H7 (cell line): ENCODE data around the gene DNTT. TPM values are rescaled to one million over a fixed set of nuclear protein-coding genes. Genes with fewer than 3 reads are reported as not detected.
A peak's percentile ranks its signal among the peaks of the same experiment; 100 is the strongest.

ENCODE experiments used
- DNase-seq: peaks from one replicate; pipeline ENCODE4 v3.0.0; 2012
- H3K27me3 ChIP-seq: 2 replicates; pipeline ENCODE4 v1.6.0; 2011; ENCODE audit warnings: mild to moderate bottlenecking, low read length; ENCODE audit not compliant: control insufficient read depth, insufficient read depth
- H3K36me3 ChIP-seq: replicated peaks from 2 replicates; pipeline ENCODE4 v1.5.1; 2011; ENCODE audit warnings: low read length; ENCODE audit not compliant: control insufficient read depth, insufficient read depth
- H3K4me3 ChIP-seq: 2 replicates; pipeline ENCODE4 v1.5.1; 2011; ENCODE audit warnings: low read depth, mild to moderate bottlenecking, control low read depth, low read length, moderate library complexity; ENCODE audit not compliant: insufficient read depth
- total RNA-seq: library from RNA; depleted of rRNA; stranded (reverse); fragments of >200 nt; shearing (Covaris generic); gene quantifications from 2 replicates; pipeline ENCODE4 v1.2.3, GENCODE V29; 2014

DNTT gene
- total RNA-seq, 1 experiment from 2014 or later: not detected

DNA sequence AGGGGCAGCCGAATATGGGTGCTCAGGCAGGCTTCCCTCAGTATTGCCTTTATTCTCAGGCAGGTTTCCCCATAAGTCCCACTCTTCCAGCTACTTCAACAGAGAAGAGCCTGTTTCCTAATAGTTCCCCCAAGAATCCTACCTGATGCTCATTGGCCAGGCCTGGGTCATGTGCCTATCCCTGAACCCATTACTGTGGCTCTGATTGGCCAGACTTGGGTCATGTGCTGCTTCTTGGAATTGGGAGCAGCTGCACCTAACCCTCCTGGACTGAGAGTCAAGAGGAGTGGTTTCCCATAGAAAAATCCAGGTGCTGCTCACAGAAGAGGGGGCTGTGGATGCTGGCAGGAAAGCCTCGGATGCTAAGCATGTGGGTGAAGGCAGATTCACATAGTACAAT, 32.9 kb downstream of the DNTT start:
- no peak for DNase-seq
- Histone ChIP-seq H3K27me3 (no peaks in the 10 kb centered on the region), H3K4me3 (no peak overlapping the region), H3K36me3 (no peaks in the 10 kb centered on the region)

- Histone ChIP-seq H3K4me3 (no peak overlapping the region), H3K36me3 (no peaks in the 10 kb centered on the region)
- DNase-seq: no peak
Observed at GRCh38 chr10:96338279-96338925, 34.2 kb downstream of the DNTT start.

GRCh38 chr10:96339383-96339782, 35.1 kb downstream of the DNTT start:
- no peaks in the 10 kb centered on the region for H3K36me3 ChIP-seq
- no peak for DNase-seq

More at GRCh38 chr10:96338279-96338925, 34.2 kb downstream of the DNTT start:
- no peaks in the 10 kb centered on the region; the same call in 1 of the 2 replicates for H3K27me3 ChIP-seq

DNA sequence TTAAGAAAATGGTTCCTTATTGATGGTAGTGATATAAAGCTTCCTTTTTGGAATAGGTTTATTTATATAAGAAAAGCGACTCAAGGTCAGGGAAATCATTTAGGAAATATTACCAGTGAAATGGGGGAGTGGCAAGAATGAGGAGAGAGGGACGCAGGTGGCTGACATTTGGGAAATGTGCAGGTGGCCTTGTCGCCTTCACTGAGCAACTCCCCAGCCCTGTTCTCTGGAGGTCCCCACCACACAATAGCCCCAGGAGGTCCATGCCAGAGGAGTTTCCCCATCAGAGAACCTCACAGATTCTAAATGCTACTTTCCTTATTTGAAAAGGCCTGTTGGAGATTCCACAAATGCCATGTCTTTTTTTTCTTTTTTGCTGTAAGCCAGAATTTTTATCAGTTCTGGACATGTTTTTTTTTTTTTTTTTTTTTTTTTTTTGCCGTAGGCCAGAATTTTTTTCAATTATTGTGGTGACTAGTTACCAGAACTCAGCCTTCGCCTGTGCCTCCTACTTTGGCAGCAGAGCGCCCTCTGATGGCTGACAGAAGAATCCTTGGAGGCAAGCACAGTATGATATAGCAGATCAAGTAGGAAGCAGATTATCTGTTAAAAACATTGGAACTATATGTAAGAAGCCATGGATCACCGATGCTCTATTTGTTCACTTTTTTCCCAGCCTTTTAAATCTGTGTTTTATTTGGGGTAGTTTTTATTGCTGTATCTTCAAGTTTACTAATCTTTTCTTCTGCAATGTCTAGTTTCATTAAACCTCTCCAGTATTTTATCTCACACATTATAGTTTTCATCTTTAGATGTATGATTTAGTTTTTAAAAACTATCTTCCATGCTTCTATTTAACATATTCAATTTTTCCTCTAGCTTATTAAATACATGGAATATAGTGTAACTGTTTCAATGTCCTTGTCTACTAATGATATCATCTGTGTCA, 36.0 kb downstream of the DNTT start:
- no peaks in the 10 kb centered on the region for H3K36me3 ChIP-seq
- DNase-seq: peak; percentile 46
- H3K4me3 ChIP-seq: no peak overlapping the region
- no peaks in the 10 kb centered on the region; the same call in 1 of the 2 replicates for H3K27me3 ChIP-seq

More at GRCh38 chr10:96339383-96339782, 35.1 kb downstream of the DNTT start:
- Histone ChIP-seq H3K4me3 (no peak overlapping the region), H3K27me3 (no peaks in the 10 kb centered on the region; the same call in 1 of the 2 replicates)

GRCh38 chr10:96341219-96342182, 37.3 kb downstream of the DNTT start:
- Histone ChIP-seq H3K4me3 (no peak overlapping the region), H3K27me3 (no peaks in the 10 kb centered on the region; the same call in 1 of the 2 replicates), H3K36me3 (no peaks in the 10 kb centered on the region)
- peak; percentile 41 for DNase-seq

GRCh38 chr10:96342402-96342801, 38.2 kb downstream of the DNTT start:
- no peak for DNase-seq
- no peaks in the 10 kb centered on the region; the same call in 1 of the 2 replicates for H3K27me3 ChIP-seq

GRCh38 chr10:96344178-96344577, 39.9 kb downstream of the DNTT start:
- Histone ChIP-seq H3K27me3 (no peaks in the 10 kb centered on the region; the same call in 1 of the 2 replicates), H3K4me3 (no peak overlapping the region), H3K36me3 (no peaks in the 10 kb centered on the region)
- DNase-seq: no peak

More at GRCh38 chr10:96342402-96342801, 38.2 kb downstream of the DNTT start:
- H3K36me3 ChIP-seq: no peaks in the 10 kb centered on the region
- no peak overlapping the region for H3K4me3 ChIP-seq

- DNase-seq: peak; percentile 28
- H3K4me3 ChIP-seq: no peak overlapping the region
- H3K27me3 ChIP-seq: no peaks in the 10 kb centered on the region; the same call in 1 of the 2 replicates
- no peaks in the 10 kb centered on the region for H3K36me3 ChIP-seq
Observed at GRCh38 chr10:96345222-96345621, 41.0 kb downstream of the DNTT start.

GRCh38 chr10:96346295-96346694, 42.1 kb downstream of the DNTT start:
- Histone ChIP-seq H3K27me3 (no peaks in the 10 kb centered on the region; the same call in 1 of the 2 replicates), H3K4me3 (no peak overlapping the region), H3K36me3 (no peaks in the 10 kb centered on the region)
- no peak for DNase-seq

DNA sequence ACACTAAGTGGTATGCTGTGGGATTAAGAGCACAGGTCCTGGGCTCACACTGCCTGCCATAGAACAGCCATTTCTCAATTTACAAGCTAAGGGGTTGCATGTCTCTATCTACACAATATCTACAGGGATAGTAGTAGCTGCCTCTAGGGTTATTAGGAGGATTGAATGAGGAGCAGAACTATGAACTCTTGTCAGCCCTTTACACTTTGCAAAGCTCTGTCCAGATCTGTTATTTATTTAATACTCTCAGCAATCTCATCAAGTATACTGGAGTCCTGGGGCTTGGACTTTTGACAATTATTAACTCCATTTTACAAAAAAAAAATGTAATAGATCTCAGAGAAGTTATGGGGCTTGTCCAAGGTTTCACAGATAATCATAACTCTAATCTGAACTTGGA, 47.8 kb downstream of the DNTT start:
- H3K4me3 ChIP-seq: no peak overlapping the region
- H3K36me3 ChIP-seq: no peaks in the 10 kb centered on the region
- H3K27me3 ChIP-seq: no peaks in the 10 kb centered on the region
- no peak for DNase-seq

GRCh38 chr10:96352582-96352981, 48.3 kb downstream of the DNTT start:
- Histone ChIP-seq H3K36me3 (no peaks in the 10 kb centered on the region), H3K4me3 (no peak overlapping the region), H3K27me3 (no peaks in the 10 kb centered on the region)
- no peak for DNase-seq

DNA sequence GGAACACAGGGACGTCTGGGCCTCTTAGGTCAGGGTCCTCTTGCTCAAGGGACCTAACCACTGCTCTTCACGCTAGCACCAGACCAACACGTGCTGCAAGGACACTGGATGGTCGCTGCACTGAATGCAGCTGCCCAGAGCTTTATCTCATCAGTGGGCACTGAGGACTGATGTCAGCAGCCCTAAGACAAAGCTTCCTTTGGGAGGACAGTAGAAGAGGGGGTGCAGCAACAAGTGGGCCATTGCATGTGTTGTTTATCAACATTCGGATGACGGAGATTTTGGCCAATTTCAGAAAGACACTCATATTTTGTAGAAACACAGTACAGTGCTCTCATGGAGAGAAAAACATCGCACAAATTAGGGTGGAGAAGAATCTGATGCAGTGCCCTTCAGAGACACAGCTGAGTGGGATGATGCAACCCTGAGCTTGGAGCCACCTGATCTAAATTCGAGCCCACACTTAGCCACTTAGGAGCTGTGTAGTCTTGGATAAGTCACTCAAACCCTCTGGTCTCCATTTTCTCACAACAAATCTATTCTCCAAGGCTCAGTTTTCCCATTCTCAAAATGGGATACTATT, 52.9 kb downstream of the DNTT start:
- no peak for DNase-seq
- Histone ChIP-seq H3K27me3 (no peaks in the 10 kb centered on the region; the same call in 1 of the 2 replicates), H3K36me3 (no peaks in the 10 kb centered on the region), H3K4me3 (no peak overlapping the region)

DNA sequence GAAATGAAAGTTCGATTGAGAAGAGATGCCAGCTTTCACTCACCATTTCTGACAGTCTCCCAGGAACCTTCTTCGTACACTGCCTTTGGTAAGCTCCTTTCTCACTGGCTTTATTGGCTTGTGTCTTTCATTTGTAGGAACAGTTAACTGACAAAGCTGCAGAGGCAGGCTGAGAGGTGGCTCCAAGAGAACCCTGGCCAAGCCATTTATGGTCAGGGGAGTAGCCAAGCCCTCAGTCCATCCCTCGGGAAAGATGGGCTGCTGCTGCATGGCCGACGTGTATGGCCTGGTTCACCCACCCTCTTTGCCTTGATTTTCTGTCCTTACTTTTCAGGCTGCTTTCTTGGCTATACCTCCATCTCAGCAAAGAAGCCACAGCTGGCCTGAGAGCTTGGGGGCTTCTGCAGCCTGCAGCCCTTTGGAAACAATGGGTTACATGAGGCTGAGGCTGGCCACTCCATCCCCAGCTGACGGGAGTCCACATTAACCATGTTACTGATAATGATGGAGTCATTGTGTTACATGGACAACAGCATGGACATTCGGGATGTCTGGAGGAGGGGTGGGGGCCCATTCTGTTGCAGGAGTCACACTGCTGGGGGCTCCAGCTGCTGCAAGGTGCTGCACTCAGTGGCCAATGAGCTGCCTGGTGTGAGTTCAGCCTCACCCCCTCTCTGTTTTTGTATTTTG, 54.8 kb downstream of the DNTT start, which contains the start of gene OPALIN:
Gene OPALIN (minus strand): TSS at position 152 of the 690 bp plus-strand sequence. CDS start 106 bp downstream, at position 46.
- H3K36me3 ChIP-seq: no peaks in the 10 kb centered on the region
- no peaks in the 10 kb centered on the region; the same call in 1 of the 2 replicates for H3K27me3 ChIP-seq
- no peak for DNase-seq
- no peak within 1 kb of the TSS for H3K4me3 ChIP-seq
